GM12874 (cell line): ENCODE data around the gene COL12A1.

Experiments
- TF ChIP-seq, protein P1 (sequence below): IDR thresholded peaks from 2 replicates; pipeline ENCODE4 v1.5.1; 2011; ENCODE audit warnings: low read depth, mild to moderate bottlenecking, control low read depth, low read length, moderate library complexity; ENCODE audit not compliant: insufficient read depth

Gene COL12A1

DNA sequence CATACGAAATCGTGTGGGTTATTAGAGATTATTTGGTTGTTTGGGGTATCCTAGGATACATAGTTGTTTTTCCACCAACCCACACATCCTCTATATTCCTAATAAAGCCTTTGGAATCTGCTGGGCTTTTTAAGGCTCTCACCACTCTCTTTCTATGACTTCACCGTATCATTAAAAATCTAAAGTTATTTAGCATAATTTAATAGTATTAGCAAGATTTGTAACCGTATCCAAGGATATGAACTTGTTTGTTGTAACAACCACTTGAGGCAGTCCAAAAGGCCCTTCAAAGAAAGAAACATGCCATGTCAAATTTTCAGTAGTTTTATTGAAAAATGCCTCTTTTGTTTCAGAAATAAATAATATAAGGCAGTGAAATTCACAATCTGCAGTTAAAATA lies 121.8 kb downstream of the COL12A1 start:
- TF ChIP-seq, protein P1, sequence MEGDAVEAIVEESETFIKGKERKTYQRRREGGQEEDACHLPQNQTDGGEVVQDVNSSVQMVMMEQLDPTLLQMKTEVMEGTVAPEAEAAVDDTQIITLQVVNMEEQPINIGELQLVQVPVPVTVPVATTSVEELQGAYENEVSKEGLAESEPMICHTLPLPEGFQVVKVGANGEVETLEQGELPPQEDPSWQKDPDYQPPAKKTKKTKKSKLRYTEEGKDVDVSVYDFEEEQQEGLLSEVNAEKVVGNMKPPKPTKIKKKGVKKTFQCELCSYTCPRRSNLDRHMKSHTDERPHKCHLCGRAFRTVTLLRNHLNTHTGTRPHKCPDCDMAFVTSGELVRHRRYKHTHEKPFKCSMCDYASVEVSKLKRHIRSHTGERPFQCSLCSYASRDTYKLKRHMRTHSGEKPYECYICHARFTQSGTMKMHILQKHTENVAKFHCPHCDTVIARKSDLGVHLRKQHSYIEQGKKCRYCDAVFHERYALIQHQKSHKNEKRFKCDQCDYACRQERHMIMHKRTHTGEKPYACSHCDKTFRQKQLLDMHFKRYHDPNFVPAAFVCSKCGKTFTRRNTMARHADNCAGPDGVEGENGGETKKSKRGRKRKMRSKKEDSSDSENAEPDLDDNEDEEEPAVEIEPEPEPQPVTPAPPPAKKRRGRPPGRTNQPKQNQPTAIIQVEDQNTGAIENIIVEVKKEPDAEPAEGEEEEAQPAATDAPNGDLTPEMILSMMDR = no peak

DNA sequence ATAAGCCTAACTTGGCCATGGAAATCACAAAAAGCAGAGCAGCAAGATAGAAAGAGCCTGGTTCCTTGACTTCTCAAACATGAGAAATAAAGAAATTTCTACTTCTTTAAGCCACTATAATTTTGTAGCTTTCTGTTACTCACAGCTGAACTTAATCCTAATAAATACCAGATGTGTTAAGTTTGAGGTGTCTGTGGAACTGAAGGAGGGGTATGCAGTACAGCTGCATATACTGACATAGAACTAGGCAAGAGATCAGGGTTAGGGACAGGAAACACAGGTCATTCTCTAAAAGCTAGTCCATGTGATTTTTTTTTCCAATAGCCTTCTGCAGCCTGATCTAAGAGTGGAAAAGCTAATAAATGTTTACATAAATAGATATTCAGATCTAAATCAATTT lies 123.9 kb downstream of the COL12A1 start:
- TF ChIP-seq, protein P1 = no peak

GRCh38 chr6:75081047-75081446 lies 124.8 kb downstream of the COL12A1 start:
- TF ChIP-seq, protein P1 = no peak

DNA sequence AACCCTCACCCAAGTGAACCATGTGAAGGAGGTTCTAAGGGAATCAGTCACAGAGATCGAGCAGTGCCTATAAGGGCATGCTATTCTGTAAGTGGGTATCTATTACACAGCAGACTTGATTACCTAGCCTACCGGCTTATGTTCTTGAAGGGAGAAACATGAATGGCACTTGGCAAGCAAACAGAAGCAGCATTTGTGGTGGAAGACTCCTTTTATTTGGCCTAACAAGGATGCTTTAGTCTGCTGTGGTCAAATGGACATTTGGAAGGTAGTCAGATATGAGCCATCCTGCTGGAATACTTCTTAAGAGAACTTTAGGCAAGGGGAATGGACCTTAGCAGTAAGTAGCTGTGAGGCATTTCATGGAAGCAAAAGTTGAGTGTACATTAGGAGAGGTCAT lies 126.3 kb downstream of the COL12A1 start:
- TF ChIP-seq, protein P1 = no peak

DNA sequence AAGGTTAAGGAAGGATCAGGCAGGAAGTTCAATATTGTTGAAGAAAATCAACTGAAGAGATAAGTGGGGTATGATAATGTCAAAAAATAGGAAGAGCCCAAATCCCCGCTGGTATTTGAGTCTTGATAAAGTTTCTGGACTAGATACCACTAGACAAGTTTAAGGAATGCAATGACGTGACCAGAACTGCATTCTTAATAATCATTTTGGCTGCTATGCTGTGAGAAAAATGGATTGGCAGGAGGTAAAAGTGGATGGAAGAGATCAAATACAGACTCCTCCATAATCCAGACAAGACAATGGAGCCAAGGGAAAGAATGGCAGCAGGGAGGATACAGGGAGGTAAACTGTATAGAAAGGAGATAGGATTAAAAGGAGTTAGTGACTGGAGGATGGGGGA lies 128.2 kb downstream of the COL12A1 start:
- TF ChIP-seq, protein P1 = no peak

- TF ChIP-seq, protein P1 = no peak
These were observed 129.8 kb downstream of the COL12A1 start for GRCh38 chr6:75076009-75076408.

DNA sequence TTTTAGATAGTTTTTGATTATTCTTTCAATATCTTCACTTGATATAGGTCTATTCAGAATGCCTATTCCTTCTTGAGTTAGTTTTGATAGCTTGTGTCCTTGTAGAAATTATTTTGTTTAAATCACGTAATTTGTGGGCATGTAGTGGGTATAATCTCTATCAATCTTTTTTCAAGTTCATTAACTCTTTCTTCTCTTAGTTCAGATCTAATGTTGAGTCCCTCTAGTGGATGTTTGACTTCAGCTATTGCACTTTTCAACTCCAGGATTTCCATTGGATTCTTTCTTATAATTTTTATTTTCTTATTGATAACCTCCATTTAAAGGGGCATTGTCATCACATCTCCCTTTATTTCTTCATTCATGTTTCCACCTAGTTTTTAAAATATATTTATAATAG lies 135.6 kb downstream of the COL12A1 start:
- TF ChIP-seq, protein P1 = no peak

GRCh38 chr6:75065523-75065922 lies 140.3 kb downstream of the COL12A1 start:
- TF ChIP-seq, protein P1 = no peak
